Sigmoid colon (tissue), 7 donors: ENCODE measurements around the gene BCKDK. TPM values are rescaled to one million over a fixed set of nuclear protein-coding genes. Genes with fewer than 3 reads are reported as not detected.

Experiments used
- DNase-seq: peaks from one replicate; pipeline ENCODE4 v3.0.0-alpha.2; 2019
- H3K27ac ChIP-seq, 4 donors: fragments of 200-600 bp; sonication (generic); one replicate each; pipeline ENCODE4 v1.5.1; 2016 to 2019; ENCODE audit warnings: mild to moderate bottlenecking in 1 of 4
- H3K27me3 ChIP-seq, 3 donors: fragments of 200-600 bp; sonication (generic); one replicate each; pipeline ENCODE4 v1.5.1; 2019; ENCODE audit warnings: mild to moderate bottlenecking in 1 of 3
- H3K36me3 ChIP-seq, 4 donors: fragments of 200-600 bp; sonication (generic); one replicate each; pipeline ENCODE4 v1.5.1; 2016 to 2019
- H3K4me1 ChIP-seq, 4 donors: fragments of 200-600 bp; sonication (generic); one replicate each; pipeline ENCODE4 v1.5.1; 2017 to 2019
- H3K4me3 ChIP-seq, 4 donors: fragments of 200-600 bp; sonication (generic); one replicate each; pipeline ENCODE4 v1.5.1; 2017 to 2019; ENCODE audit warnings: mild to moderate bottlenecking in 2 of 4, moderate library complexity in 1 of 4
- H3K9me3 ChIP-seq, 4 donors: fragments of 200-600 bp in 3 of 4; sonication (generic) in 3 of 4; one replicate each; pipeline versions ENCODE4 v1.5.1 to v1.6.1; 2013 to 2019
- CTCF ChIP-seq, 4 experiments: fragments of 450-650 bp in 3 of 4; fragments of 200-600 bp in 1 of 4; IDR thresholded peaks; one replicate each; pipeline ENCODE4 v1.5.1; 2016 to 2019; ENCODE audit warnings: antibody characterized with exemption in 4 of 4, mild to moderate bottlenecking in 3 of 4, moderate library complexity in 2 of 4
- EP300 ChIP-seq, 4 donors: sonication (generic); formaldehyde crosslinking; IDR thresholded peaks; one replicate each; pipeline ENCODE4 v1.6.1; 2017; ENCODE audit warnings: antibody characterized with exemption in 4 of 4
- POLR2A ChIP-seq, 2 donors: fragments of 450-650 bp; IDR thresholded peaks; one replicate each; pipeline ENCODE4 v1.6.1; 2016; ENCODE audit warnings: antibody characterized with exemption in 2 of 2, mild to moderate bottlenecking in 2 of 2, moderate library complexity in 2 of 2
- POLR2AphosphoS5 ChIP-seq, 4 donors: sonication (generic); formaldehyde crosslinking; IDR thresholded peaks; one replicate each; pipeline ENCODE4 v1.6.1; 2017; ENCODE audit warnings: antibody characterized with exemption in 4 of 4
- WGBS, 2 donors: extraction: QIAGEN DNeasy Blood & Tissue Kit; methylation state at CpG; one replicate each; pipeline ENCODE4 v1.1.7; 2013; 5-methylcytosine and 5-hydroxymethylcytosine counted together
- intact Hi-C: fragments of 100-400 bp; cut with DNase I; formaldehyde crosslinking; loops from one replicate; pipeline ENCODE4 v1.15.1; 2023
- polyA plus RNA-seq, 3 donors: library from polyadenylated mRNA; stranded (reverse); fragments of 200-250 nt; gene quantifications; one replicate each; pipeline ENCODE4 v1.2.3, GENCODE V29; 2013
- total RNA-seq, 4 donors: library from RNA; depleted of rRNA; stranded (reverse); fragments of >200 nt; gene quantifications; one replicate each; pipeline ENCODE4 v1.1.0, GENCODE V29; 2016
- donor health status: healthy with polysubstance abuse.
- donor health status: Bipolar disorder and iron deficiency.
- donor health status: healthy.

BCKDK gene
- total and polyA plus RNA-seq, 7 donors: 21.6 to 42.7 (median 33.2) TPM

- 90 to 91% methylated on average over 26 of the region's 26 CpGs for WGBS, 2 donors
- no peak for DNase-seq
- peaks cover 0 to 39% (median 27%) of the 10 kb centered on the region in 4 donors for H3K4me1 ChIP-seq
Observed at GRCh38 chr16:31110106-31111034, 2.2 kb downstream of the BCKDK start.

GRCh38 chr16:31111881-31112466 is 3.8 kb downstream of the BCKDK start:
- WGBS, 2 donors: 93 to 95% methylated on average over 23 of the region's 23 CpGs
- TF ChIP-seq CTCF (IDR thresholded peaks at IDR 0.05) (no peak), POLR2AphosphoS5 (IDR thresholded peaks at IDR 0.05) (no peak), POLR2A (IDR thresholded peaks at IDR 0.05) (no peak), EP300 (IDR thresholded peaks at IDR 0.05) (no peak)
- no peaks in the 10 kb centered on the region for H3K27me3 ChIP-seq
- H3K4me1 ChIP-seq: peaks cover 0 to 34% (median 24%) of the 10 kb centered on the region in 4 donors
- no peak overlapping the region for H3K4me3 ChIP-seq
- no peak overlapping the region for H3K27ac ChIP-seq
- intact Hi-C loops: loop anchor here (10.0 kb wide), 1 partner anchor 343 kb away; the partner anchor contains the start of gene ARMC5
- peaks cover 14 to 38% (median 26%) of the 10 kb centered on the region in 4 donors for H3K36me3 ChIP-seq
- DNase-seq: no peak
- H3K9me3 ChIP-seq: no peaks in the 10 kb centered on the region

More at GRCh38 chr16:31110106-31111034, 2.2 kb downstream of the BCKDK start:
- TF ChIP-seq CTCF (IDR thresholded peaks at IDR 0.05) (no peak), EP300 (IDR thresholded peaks at IDR 0.05) (no peak), POLR2A (IDR thresholded peaks at IDR 0.05) (no peak), POLR2AphosphoS5 (IDR thresholded peaks at IDR 0.05) (no peak)
- intact Hi-C loops: loop anchor here (10.0 kb wide), 1 partner anchor 344 kb away; the partner anchor contains the start of gene ARMC5
- H3K27me3 ChIP-seq: no peaks in the 10 kb centered on the region
- H3K27ac ChIP-seq: no peak overlapping the region
- H3K9me3 ChIP-seq: no peaks in the 10 kb centered on the region
- H3K36me3 ChIP-seq: peaks cover 14 to 38% (median 26%) of the 10 kb centered on the region in 4 donors
- H3K4me3 ChIP-seq: no peak overlapping the region

- H3K27ac ChIP-seq: peak overlapping the region; percentile 35 to 92 (median 47)
- H3K4me1 ChIP-seq: peaks cover 0 to 34% (median 25%) of the 10 kb centered on the region in 4 donors
- H3K4me3 ChIP-seq: no peak overlapping the region
- no peak for DNase-seq
- H3K27me3 ChIP-seq: no peaks in the 10 kb centered on the region
- intact Hi-C loops: loop anchor here (10.0 kb wide), 1 partner anchor 342 kb away; the partner anchor contains the start of gene ARMC5
- no peaks in the 10 kb centered on the region for H3K9me3 ChIP-seq
- WGBS, 2 donors: 89 to 91% methylated on average over 2 of the region's 2 CpGs
- H3K36me3 ChIP-seq: peaks cover 14 to 38% (median 26%) of the 10 kb centered on the region in 4 donors
- TF ChIP-seq POLR2A (IDR thresholded peaks at IDR 0.05): no peak
- TF ChIP-seq CTCF (IDR thresholded peaks at IDR 0.05): no peak
- TF ChIP-seq EP300 (IDR thresholded peaks at IDR 0.05): no peak
- TF ChIP-seq POLR2AphosphoS5 (IDR thresholded peaks at IDR 0.05): no peak
Observed at GRCh38 chr16:31112711-31113110, 4.5 kb downstream of the BCKDK start.

- Histone ChIP-seq H3K27ac (peak overlapping the region; percentile 44 to 92 (median 53)), H3K36me3 (peaks cover 14 to 38% (median 26%) of the 10 kb centered on the region in 4 donors), H3K27me3 (no peaks in the 10 kb centered on the region), H3K4me1 (peaks cover 0 to 33% (median 26%) of the 10 kb centered on the region in 4 donors), H3K9me3 (no peaks in the 10 kb centered on the region), H3K4me3 (no peak overlapping the region)
- 68% methylated on average over 5 of the region's 5 CpGs for WGBS, 2 donors
- DNase-seq: no peak
- TF ChIP-seq CTCF (IDR thresholded peaks at IDR 0.05) (no peak), EP300 (IDR thresholded peaks at IDR 0.05) (no peak), POLR2A (IDR thresholded peaks at IDR 0.05) (no peak), POLR2AphosphoS5 (IDR thresholded peaks at IDR 0.05) (no peak)
- intact Hi-C loops: loop anchor here (10.0 kb wide), 1 partner anchor 341 kb away; the partner anchor contains the start of gene ARMC5
Observed at GRCh38 chr16:31113121-31114120, 5.2 kb downstream of the BCKDK start.
